OCI-LY7 (cell line): ENCODE results near the gene SOBP.

Source experiments
- EZH2phosphoT487 ChIP-seq: fragments of 200-600 bp; sonication (generic); IDR thresholded peaks from 2 replicates; pipeline ENCODE4 v1.6.1; 2018; ENCODE audit warnings: low read depth, borderline replicate concordance, mild to moderate bottlenecking, mixed run types, antibody characterized with exemption, low read length, moderate library complexity, mixed read lengths
- TF ChIP-seq, protein P1 (sequence below): fragments of 200-600 bp; sonication (generic); conservative IDR thresholded peaks from 2 replicates; pipeline ENCODE4 v1.5.1; 2014; ENCODE audit warnings: mild to moderate bottlenecking, antibody characterized with exemption, low read length, moderate library complexity, mixed read lengths

- TF ChIP-seq, protein P1, sequence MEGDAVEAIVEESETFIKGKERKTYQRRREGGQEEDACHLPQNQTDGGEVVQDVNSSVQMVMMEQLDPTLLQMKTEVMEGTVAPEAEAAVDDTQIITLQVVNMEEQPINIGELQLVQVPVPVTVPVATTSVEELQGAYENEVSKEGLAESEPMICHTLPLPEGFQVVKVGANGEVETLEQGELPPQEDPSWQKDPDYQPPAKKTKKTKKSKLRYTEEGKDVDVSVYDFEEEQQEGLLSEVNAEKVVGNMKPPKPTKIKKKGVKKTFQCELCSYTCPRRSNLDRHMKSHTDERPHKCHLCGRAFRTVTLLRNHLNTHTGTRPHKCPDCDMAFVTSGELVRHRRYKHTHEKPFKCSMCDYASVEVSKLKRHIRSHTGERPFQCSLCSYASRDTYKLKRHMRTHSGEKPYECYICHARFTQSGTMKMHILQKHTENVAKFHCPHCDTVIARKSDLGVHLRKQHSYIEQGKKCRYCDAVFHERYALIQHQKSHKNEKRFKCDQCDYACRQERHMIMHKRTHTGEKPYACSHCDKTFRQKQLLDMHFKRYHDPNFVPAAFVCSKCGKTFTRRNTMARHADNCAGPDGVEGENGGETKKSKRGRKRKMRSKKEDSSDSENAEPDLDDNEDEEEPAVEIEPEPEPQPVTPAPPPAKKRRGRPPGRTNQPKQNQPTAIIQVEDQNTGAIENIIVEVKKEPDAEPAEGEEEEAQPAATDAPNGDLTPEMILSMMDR: no peak
- TF ChIP-seq EZH2phosphoT487: no peak
These were observed 180.9 kb downstream of the SOBP start for GRCh38 chr6:107670792-107671199.
